Peyer's patch (tissue), 4 donors: Measurements from ENCODE around the gene COL23A1. TPM values are rescaled to one million over a fixed set of nuclear protein-coding genes. Genes with fewer than 3 reads are reported as not detected.

Experiments
- DNase-seq, 3 donors: peaks; one replicate each; pipeline ENCODE4 v3.0.0-alpha.2; 2017 to 2019
- H3K27ac ChIP-seq, 4 donors: fragments of 200-600 bp; sonication (generic); one replicate each; pipeline ENCODE4 v1.5.1; 2016 to 2019
- H3K27me3 ChIP-seq, 2 donors: fragments of 200-600 bp; sonication (generic); one replicate each; pipeline ENCODE4 v1.5.1; 2019
- H3K36me3 ChIP-seq, 3 donors: fragments of 200-600 bp; sonication (generic); one replicate each; pipeline ENCODE4 v1.5.1; 2016 to 2019
- H3K4me1 ChIP-seq, 4 donors: fragments of 200-600 bp; sonication (generic); one replicate each; pipeline ENCODE4 v1.5.1; 2016 to 2019
- H3K4me3 ChIP-seq, 4 donors: fragments of 200-600 bp; sonication (generic); 1 replicate in 3 of 4; 2 replicates in 1 of 4; pipeline ENCODE4 v1.5.1; 2016 to 2019; ENCODE audit warnings: mild to moderate bottlenecking in 1 of 4
- H3K9me3 ChIP-seq, 4 donors: fragments of 200-600 bp; sonication (generic); one replicate each; pipeline ENCODE4 v1.5.1; 2016 to 2019; ENCODE audit warnings: mild to moderate bottlenecking in 1 of 4
- CTCF ChIP-seq, 6 experiments: fragments of 450-650 bp in 4 of 6; fragments of 200-600 bp in 2 of 6; sonication (generic) in 1 of 6; IDR thresholded peaks; one replicate each; pipeline ENCODE4 v1.5.1; 2017 to 2019; ENCODE audit warnings: antibody characterized with exemption in 6 of 6, mild to moderate bottlenecking in 3 of 6, moderate library complexity in 1 of 6
- POLR2A ChIP-seq, 2 donors: fragments of 450-650 bp; IDR thresholded peaks; one replicate each; pipeline ENCODE4 v1.5.1; 2017; ENCODE audit warnings: antibody characterized with exemption in 2 of 2, mild to moderate bottlenecking in 2 of 2, moderate library complexity in 2 of 2
- total RNA-seq, 4 donors: library from RNA; depleted of rRNA; stranded (reverse); fragments of >200 nt; gene quantifications; one replicate each; pipeline ENCODE4 v1.1.0, GENCODE V29; 2016

Gene COL23A1
- total RNA-seq, 4 donors from 2014 or later, result 0.57 to 5.8 (median 1.2) TPM; not detected in 1

GRCh38 chr5:178486239-178486641 lies 104.0 kb downstream of the COL23A1 start:
- no peaks in the 10 kb centered on the region for H3K4me1 ChIP-seq
- peak in 1 of 3 donors; percentile 24 for DNase-seq
- H3K27me3 ChIP-seq, result no peaks in the 10 kb centered on the region
- no peaks in the 10 kb centered on the region for H3K36me3 ChIP-seq
- H3K9me3 ChIP-seq, result no peaks in the 10 kb centered on the region
- no peak overlapping the region for H3K4me3 ChIP-seq
- no peak overlapping the region for H3K27ac ChIP-seq
- no peak for TF ChIP-seq CTCF (IDR thresholded peaks at IDR 0.05)
- no peak for TF ChIP-seq POLR2A (IDR thresholded peaks at IDR 0.05)

GRCh38 chr5:178483620-178484019 lies 106.6 kb downstream of the COL23A1 start:
- Histone ChIP-seq H3K9me3 (no peaks in the 10 kb centered on the region), H3K27me3 (no peaks in the 10 kb centered on the region), H3K4me1 (no peaks in the 10 kb centered on the region), H3K27ac (peak overlapping the region in 1 of 4 donors; percentile 17), H3K4me3 (no peak overlapping the region), H3K36me3 (no peaks in the 10 kb centered on the region)
- TF ChIP-seq CTCF (IDR thresholded peaks at IDR 0.05) (no peak), POLR2A (IDR thresholded peaks at IDR 0.05) (no peak)
- peak in 2 of 3 donors; percentile 42 to 61 for DNase-seq

GRCh38 chr5:178479261-178479660 lies 110.9 kb downstream of the COL23A1 start:
- Histone ChIP-seq H3K9me3 (no peaks in the 10 kb centered on the region), H3K36me3 (no peaks in the 10 kb centered on the region), H3K4me1 (no peaks in the 10 kb centered on the region), H3K27ac (no peak overlapping the region), H3K4me3 (no peak overlapping the region), H3K27me3 (no peaks in the 10 kb centered on the region)
- peak in 1 of 3 donors; percentile 11 for DNase-seq
- TF ChIP-seq CTCF (IDR thresholded peaks at IDR 0.05) (no peak), POLR2A (IDR thresholded peaks at IDR 0.05) (no peak)

- Histone ChIP-seq H3K27ac (no peak overlapping the region), H3K9me3 (no peaks in the 10 kb centered on the region), H3K27me3 (no peaks in the 10 kb centered on the region), H3K4me1 (no peaks in the 10 kb centered on the region), H3K36me3 (no peaks in the 10 kb centered on the region), H3K4me3 (no peak overlapping the region)
- TF ChIP-seq POLR2A (IDR thresholded peaks at IDR 0.05) (no peak), CTCF (IDR thresholded peaks at IDR 0.05) (no peak)
- DNase-seq, result peak in 1 of 3 donors; percentile 6
Measured at GRCh38 chr5:178478370-178478769, 111.8 kb downstream of the COL23A1 start.

GRCh38 chr5:178477802-178478201 lies 112.4 kb downstream of the COL23A1 start:
- H3K4me3 ChIP-seq, result no peak overlapping the region
- H3K27me3 ChIP-seq, result no peaks in the 10 kb centered on the region
- H3K36me3 ChIP-seq, result no peaks in the 10 kb centered on the region
- H3K4me1 ChIP-seq, result no peaks in the 10 kb centered on the region
- H3K9me3 ChIP-seq, result no peaks in the 10 kb centered on the region
- DNase-seq, result no peak
- H3K27ac ChIP-seq, result peak overlapping the region in 2 of 4 donors; percentile 50 to 55
- no peak for TF ChIP-seq CTCF (IDR thresholded peaks at IDR 0.05)
